Limb (tissue), 2 donors: ENCODE results near the gene PTHLH.

Source experiments
- DNase-seq, 2 donors: peaks; one replicate each; pipeline ENCODE4 v3.0.0-alpha.2; 2016; ENCODE audit errors: extremely low spot score in 2 of 2

The PTHLH gene

GRCh38 chr12:27972721-27973120 lies at the start of gene PTHLH:
TSS of gene PTHLH (minus strand) at chr12:27972733. CDS start at chr12:27969494, 3,239 bp downstream.
- DNase-seq: no peak

- DNase-seq: no peak
These were observed 49.2 kb upstream of the PTHLH start for GRCh38 chr12:28021704-28022103.

GRCh38 chr12:28017873-28018255 lies 45.3 kb upstream of the PTHLH start:
- no peak for DNase-seq

GRCh38 chr12:28017126-28017872 lies 44.8 kb upstream of the PTHLH start:
- DNase-seq: no peak

- no peak for DNase-seq
These were observed 42.6 kb upstream of the PTHLH start for GRCh38 chr12:28015165-28015564.

- no peak for DNase-seq
These were observed 41.7 kb upstream of the PTHLH start for GRCh38 chr12:28014196-28014595.

GRCh38 chr12:28012333-28012918 lies 39.9 kb upstream of the PTHLH start:
- no peak for DNase-seq

GRCh38 chr12:28010036-28010435 lies 37.5 kb upstream of the PTHLH start:
- DNase-seq: no peak

GRCh38 chr12:27999970-28000369 lies 27.4 kb upstream of the PTHLH start:
- DNase-seq: no peak

- no peak for DNase-seq
These were observed 27.0 kb upstream of the PTHLH start for GRCh38 chr12:27999521-27999920.

GRCh38 chr12:27998658-27999057 lies 26.1 kb upstream of the PTHLH start:
- DNase-seq: no peak

- DNase-seq: no peak
These were observed 25.6 kb upstream of the PTHLH start for GRCh38 chr12:27998170-27998569.

GRCh38 chr12:27996761-27997160 lies 24.2 kb upstream of the PTHLH start:
- no peak for DNase-seq

GRCh38 chr12:27995406-27995805 lies 22.9 kb upstream of the PTHLH start:
- no peak for DNase-seq

GRCh38 chr12:27988594-27989233 lies 16.2 kb upstream of the PTHLH start:
- DNase-seq: no peak

- no peak for DNase-seq
These were observed 14.8 kb upstream of the PTHLH start for GRCh38 chr12:27987331-27987730.

- DNase-seq: no peak
These were observed 11.7 kb upstream of the PTHLH start for GRCh38 chr12:27984275-27984674.

GRCh38 chr12:27982951-27983350 lies 10.4 kb upstream of the PTHLH start:
- DNase-seq: no peak

- DNase-seq: no peak
These were observed 9.9 kb upstream of the PTHLH start for GRCh38 chr12:27982385-27982784.

GRCh38 chr12:27981874-27982273 lies 9.3 kb upstream of the PTHLH start:
- no peak for DNase-seq

- no peak for DNase-seq
These were observed 6.6 kb upstream of the PTHLH start for GRCh38 chr12:27979145-27979544.

GRCh38 chr12:27975222-27976136 lies 2.9 kb upstream of the PTHLH start:
- peak; percentile 35 to 77 for DNase-seq
